NCI-H446 treated with DMSO at 0.1 percent for 48 hours (cell line): ENCODE measurements around the gene SEPTIN2.
"Not testable (repeated sequence)": the region's sequence is repeated elsewhere in the genome, so short reads cannot be mapped to it uniquely, and the experiment has no call there.

Experiments
- DNase-seq: peaks from one replicate; lab custom pipeline; 2025; lab: John Stamatoyannopoulos, UW

SEPTIN2 gene

GRCh38 chr2:241315879-241316631 lies at the start of gene SEPTIN2:
Gene SEPTIN2 (plus strand): TSS chr2:241315925. CDS start chr2:241324233, 8,308 bp downstream.
- DNase-seq: peak; percentile 53

- DNase-seq: no peak
Measured at GRCh38 chr2:241267249-241268067, 48.3 kb upstream of the SEPTIN2 start.

- no peak for DNase-seq
Measured at GRCh38 chr2:241268306-241268705, 47.4 kb upstream of the SEPTIN2 start.

GRCh38 chr2:241268716-241269445 lies 46.8 kb upstream of the SEPTIN2 start:
- DNase-seq: no peak

DNA sequence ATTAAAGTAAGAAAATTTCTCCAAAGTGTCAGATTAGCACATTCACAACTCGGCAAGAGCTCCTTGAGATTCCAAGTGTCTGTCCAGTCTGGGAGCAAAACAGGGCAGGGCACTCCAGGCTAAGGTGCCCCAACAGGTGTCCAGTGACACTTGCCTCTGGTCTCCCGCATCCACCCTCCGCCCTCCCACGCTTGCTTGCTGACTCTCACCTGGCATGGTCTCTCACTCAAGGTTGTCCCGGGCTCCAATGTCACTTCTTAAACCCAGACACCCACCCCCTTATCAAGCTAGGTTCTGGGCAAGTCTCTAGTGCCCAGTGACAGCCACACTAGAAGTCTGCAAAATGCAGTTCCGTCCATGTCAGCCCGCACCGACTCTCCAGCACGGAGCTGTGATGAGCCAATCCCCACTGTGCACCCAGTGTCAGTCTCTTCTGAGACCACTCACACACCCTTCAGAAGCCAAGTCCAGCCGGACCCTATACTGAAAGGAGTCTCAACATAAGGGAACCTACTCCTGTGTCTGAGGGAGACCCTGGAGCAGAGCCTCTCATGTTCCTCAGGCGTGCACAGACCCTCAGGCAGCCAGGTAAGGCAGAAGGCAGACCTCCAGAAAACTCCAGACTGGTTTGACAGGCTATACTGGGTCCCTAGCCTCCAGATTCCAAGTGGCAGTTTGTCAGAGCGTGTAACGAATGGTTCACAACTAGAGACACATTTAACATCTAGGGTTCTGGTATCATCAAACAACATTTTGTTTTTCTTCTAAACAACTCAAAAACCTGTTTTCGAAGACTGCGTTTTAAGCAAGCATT lies 45.8 kb upstream of the SEPTIN2 start:
- DNase-seq: no peak

DNA sequence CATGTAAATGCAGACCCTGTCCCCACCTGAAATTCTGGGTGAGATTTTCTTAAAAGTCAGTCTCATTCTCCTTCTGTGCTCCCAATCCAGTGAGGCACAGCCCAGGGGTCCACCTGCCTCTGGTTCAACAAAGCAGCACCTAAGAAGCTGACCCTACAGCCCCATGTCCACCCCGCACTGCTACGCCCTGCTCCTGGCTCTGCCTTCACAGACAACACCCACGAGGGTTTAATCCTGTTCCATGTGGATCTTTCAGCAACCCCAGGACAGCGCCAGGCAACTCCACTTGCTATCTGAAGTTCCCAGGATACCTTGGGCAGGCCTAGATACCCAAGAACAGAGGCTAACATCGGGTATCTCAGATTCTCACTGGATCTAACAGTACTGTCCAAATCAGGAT lies 45.2 kb upstream of the SEPTIN2 start:
- no peak for DNase-seq

DNA sequence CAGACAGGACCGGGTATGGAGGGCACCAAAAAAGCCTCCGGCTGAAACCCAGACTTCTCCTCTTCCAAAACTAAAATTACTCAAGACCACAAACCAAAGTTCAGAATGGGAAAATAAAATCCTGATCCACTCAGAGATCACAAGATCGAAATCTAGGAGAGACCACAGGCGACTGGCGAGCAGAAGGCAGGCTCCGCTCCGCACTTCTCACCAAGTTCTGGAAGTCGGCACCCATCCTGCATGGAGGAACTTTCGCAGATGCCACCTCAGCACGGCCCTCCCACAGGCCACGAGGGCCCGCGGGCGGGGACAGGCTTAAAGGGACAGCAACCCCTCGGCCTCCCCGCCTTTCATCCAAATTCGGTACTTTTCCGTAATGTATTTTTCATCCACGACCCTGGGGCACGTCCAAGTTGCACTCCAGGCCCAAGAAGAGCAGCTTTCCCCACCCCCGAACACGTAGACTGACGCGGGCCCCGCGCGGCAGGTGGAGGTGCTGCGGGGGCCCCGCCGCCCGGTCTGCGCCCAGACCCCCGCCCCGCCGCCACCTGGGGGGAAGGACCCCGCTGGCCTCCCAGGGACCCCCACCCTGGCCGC lies 43.9 kb upstream of the SEPTIN2 start:
- DNase-seq: peak; percentile 17

DNA sequence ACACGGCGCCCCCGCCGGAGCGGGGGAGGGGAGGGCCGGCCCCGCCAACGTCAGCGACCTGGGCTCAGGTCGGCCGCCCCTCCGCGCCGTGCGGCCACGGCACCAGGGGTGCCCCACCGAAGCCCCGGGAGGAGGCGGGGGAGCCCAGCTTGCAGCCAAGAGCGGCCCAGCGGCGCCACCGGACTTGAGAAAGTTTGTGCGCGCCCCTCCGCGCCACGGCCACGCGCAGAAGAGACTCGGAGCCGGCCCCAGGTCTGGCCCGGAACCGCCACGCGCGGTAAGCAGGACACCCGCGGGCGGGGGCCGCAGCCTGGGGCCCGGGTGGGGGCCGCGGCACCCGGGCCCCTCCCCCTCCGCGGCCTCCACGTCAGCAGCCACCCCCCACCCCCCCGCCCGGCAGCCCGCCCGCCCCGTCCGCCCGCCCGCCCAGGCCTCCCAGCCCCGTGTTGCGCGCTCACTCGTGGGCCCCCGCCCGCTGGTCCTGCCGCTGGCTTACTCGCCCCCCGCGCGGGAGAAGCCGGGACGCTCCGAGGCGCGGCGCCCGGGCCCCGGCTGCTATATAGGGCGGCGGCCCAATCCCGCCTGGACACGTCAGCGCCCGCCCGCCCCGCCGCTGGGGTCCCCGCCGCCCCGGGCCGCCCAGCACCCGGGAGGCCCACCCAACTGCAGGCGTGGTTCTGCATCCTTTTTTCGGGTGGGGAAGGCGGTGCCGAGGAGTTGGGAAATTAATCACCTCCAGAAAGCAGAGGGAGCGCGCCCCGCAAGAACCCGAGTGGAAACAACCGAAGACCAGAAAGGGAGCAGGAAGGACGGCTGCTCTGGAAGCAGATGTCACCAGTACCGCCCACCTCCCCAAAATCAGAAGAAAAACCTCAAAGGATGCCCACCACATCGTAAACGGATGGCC lies 43.2 kb upstream of the SEPTIN2 start:
- peak; percentile 25 for DNase-seq

GRCh38 chr2:241273210-241274020 lies 42.3 kb upstream of the SEPTIN2 start:
- DNase-seq: no peak

DNA sequence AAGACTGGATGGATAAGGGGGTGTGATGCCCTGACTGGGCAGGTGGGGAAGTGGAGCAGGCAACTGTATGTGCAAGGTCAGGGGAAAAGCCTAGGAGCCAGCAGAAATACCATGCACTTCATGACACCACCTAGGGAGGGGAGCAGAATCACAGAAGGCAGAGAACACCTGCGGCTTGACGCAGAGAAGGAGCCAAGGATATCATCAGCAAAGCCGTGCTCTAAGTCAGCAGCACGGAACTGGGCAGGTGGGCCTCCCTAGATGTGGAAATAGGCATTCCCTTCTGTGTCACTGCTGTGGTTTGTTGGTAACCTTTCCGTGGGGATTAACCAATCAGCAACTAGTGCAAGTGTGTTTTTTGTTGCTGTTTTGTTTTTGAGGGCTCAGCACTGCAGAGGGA lies 41.6 kb upstream of the SEPTIN2 start:
- DNase-seq: no peak

- DNase-seq: no peak
Measured at GRCh38 chr2:241275504-241275903, 40.2 kb upstream of the SEPTIN2 start.

DNA sequence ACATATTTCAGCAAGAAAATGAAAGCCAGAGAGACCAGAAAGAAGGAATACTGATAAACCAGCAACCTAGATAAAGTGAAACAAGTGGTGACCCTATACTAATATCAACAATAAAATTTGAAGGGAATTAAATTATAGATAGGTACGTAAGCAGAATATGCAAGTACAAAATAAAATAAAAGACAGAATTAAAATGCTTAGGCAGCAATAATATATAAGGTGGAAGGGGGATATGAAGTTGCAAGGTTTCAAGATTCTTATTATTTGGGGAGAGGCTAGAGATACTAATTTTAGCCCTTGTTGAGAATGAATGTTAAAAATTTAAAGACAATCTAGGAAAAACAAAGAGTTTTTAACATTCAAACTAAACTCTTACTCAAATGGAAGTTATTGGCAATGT lies 39.8 kb upstream of the SEPTIN2 start:
- DNase-seq: no peak

DNA sequence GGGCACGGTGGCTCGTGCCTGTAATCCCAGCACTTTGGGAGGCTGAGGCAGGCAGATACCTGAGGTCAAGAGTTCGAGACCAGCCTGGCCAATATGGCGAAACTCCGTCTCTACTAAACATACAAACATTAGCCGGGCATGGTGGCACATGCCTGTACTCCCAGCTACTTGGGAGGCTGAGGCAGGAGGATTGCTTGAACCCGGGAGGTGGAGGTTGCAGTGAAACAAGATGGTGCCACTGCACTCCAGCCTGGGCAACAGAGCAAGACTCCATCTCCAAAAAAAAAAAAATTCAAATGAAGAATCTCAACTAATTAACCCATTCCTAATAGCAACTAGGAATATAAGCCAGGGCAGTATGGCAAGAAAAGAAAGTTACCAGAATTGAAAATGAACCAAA lies 37.4 kb upstream of the SEPTIN2 start:
- DNase-seq: not testable (repeated sequence)

DNA sequence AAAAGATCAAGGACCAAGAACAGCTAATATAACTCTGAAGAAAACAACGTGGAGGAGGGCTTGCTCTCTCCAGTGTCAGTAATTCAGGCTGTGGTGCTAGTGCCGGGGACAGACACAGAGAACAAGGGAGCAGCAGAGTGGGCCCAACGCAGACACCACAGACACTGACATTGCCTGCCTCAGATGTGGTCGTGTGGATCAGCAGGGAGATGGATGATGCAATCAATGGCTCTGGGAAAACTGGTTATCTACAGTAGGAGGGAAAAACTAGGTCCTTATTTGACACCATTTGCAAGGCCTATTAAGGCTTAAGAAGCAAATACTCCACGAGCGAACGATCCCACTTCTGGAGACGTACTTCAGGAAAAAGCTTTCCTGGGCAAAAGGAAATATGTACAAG lies 36.3 kb upstream of the SEPTIN2 start:
- DNase-seq: no peak

DNA sequence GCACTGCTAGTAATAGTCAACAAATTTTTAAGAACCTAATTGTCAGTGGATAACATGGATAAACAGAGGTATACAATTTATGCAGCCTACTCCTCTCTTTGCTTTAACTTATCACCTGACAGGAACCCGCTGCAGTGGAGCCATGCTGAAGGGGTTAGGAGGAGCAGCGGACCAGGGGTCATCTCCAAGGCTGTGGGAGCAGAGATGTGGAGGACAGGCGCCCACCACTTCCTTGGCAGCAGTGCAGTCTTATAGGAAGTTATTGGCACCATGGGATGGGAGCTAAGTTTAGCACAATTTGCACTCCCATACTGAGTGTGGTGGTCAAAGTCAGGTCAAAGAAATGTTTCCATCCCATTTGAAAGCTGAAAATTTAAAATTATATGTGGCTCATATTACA lies 35.9 kb upstream of the SEPTIN2 start:
- DNase-seq: no peak

DNA sequence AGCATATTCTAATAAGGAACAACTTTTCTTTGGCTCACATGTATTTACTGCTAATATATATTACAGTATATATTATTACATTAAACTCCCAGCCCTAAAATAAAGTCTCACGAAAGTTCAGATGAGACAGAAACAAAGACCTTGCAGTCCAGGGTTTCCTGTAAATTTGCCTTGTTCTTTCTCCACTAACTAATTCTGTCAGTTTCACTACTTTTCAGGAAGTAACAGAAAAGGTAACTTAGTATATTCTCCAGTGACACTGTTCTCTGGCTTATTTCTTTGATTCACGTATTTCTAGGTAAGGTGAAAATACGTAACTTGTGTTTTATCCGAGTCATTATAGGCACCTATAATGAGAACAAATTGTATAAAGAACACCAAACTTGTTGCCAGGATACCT lies 35.4 kb upstream of the SEPTIN2 start:
- no peak for DNase-seq

DNA sequence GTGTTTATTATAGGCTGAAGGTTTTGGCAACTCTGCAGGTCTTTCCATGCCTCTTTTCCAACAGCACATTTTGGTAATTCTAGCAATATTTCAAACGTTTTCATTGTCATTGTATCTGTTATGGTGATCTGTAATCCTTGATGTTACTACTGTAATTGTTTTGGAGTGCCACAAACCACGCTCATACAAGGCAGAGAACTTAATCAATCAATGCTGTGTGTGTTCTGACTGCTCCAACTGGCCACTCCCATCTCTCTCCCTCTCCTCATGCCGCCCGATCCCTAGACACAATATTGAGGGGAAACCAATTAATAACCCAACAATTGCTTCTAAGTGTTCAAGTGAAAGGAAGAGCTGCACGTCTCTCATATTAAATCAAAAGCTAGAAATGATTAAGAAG lies 33.2 kb upstream of the SEPTIN2 start:
- DNase-seq: no peak

GRCh38 chr2:241285596-241285995 lies 30.1 kb upstream of the SEPTIN2 start:
- no peak for DNase-seq

DNA sequence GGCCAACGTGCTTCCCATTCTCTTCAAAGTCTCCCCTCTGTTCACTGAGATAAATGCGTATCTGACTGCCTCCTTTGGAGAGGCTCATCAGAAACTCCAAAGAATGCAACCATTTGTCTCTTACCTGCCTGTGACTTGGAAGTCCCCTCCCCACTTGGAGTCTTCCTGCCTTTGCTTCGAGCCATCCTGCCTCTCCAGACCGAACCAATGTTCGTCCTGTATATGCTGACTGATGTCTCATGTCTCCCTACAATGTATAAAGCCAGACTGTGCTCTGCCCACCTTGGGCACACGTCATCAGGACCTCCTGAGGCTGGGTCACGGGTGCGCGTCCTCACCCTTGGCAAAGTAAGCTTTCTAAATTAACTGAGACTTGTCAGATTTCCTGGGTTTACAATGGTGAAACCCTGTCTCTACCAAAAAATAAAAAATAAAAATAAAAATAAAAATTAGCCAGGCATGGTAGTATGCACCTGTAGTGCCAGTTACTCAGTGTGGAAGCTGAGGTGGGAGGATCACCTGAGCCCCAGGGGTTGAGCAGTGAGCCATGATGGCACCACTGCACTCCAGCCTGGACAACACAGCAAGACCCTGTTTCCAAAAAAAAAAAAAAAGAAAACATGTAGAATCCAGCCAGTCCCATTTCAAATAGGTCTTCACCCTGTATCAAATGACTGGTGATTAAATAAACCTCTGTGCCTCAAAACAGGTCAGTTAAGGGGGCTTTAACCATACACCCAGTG lies 29.2 kb upstream of the SEPTIN2 start:
- no peak for DNase-seq
